GM23338 (cell line): ENCODE data around the gene UQCC2. TPM values are rescaled to one million over a fixed set of nuclear protein-coding genes. Genes with fewer than 3 reads are reported as not detected.

ENCODE experiments used
- ATAC-seq: fragments of 200-7000 bp; cut with Tn5 transposase; 3 replicates; pipeline ENCODE4 v1.9.1; 2020
- DNase-seq: peaks from one replicate; pipeline ENCODE4 v3.0.0-alpha.2; 2015; ENCODE audit warnings: low spot score
- H2AFZ ChIP-seq: fragments of 200-600 bp; sonication (generic); 2 replicates; pipeline ENCODE4 v1.8.0; 2016; ENCODE audit warnings: antibody characterized with exemption, mild to moderate bottlenecking, moderate library complexity
- H3F3A ChIP-seq: fragments of 200-600 bp; sonication (generic); replicated peaks from 2 replicates; pipeline ENCODE4 v1.8.0; 2017; ENCODE audit warnings: antibody characterized with exemption, mixed run types, low read depth
- H3K27ac ChIP-seq: fragments of 200-600 bp; sonication (generic); 2 replicates; pipeline ENCODE4 v1.6.1; 2016; ENCODE audit warnings: low read depth
- H3K27me3 ChIP-seq: fragments of 200-600 bp; sonication (generic); 2 replicates; pipeline ENCODE4 v1.8.0; 2016; ENCODE audit warnings: mild to moderate bottlenecking, mixed run types, moderate library complexity; ENCODE audit not compliant: insufficient read depth
- H3K36me3 ChIP-seq: fragments of 200-600 bp; sonication (generic); 2 replicates; pipeline ENCODE4 v1.8.0; 2016; ENCODE audit warnings: mild to moderate bottlenecking; ENCODE audit not compliant: insufficient read depth
- H3K4me1 ChIP-seq: fragments of 200-600 bp; sonication (generic); 2 replicates; pipeline ENCODE4 v1.8.0; 2016; ENCODE audit warnings: mild to moderate bottlenecking, moderate library complexity; ENCODE audit not compliant: insufficient read depth
- H3K4me2 ChIP-seq: fragments of 200-600 bp; sonication (generic); 2 replicates; pipeline ENCODE4 v1.7.1; 2017; ENCODE audit warnings: mixed run types
- H3K4me3 ChIP-seq: fragments of 200-600 bp; sonication (generic); 2 replicates; pipeline ENCODE4 v1.6.1; 2016; ENCODE audit warnings: mixed run types
- H3K79me2 ChIP-seq: fragments of 200-600 bp; sonication (generic); replicated peaks from 2 replicates; pipeline ENCODE4 v1.8.0; 2017; ENCODE audit warnings: mild to moderate bottlenecking; ENCODE audit not compliant: insufficient read depth
- H3K9me2 ChIP-seq: fragments of 200-600 bp; sonication (generic); 2 replicates; pipeline ENCODE4 v1.8.0; 2017; ENCODE audit not compliant: insufficient read depth
- H4K20me1 ChIP-seq: fragments of 200-600 bp; sonication (generic); replicated peaks from 2 replicates; pipeline ENCODE4 v1.8.0; 2017; ENCODE audit warnings: mild to moderate bottlenecking; ENCODE audit not compliant: insufficient read depth
- H3K27ac Mint-ChIP-seq: 2 replicates; pipeline ENCODE4 v1.8.0; 2020; ENCODE audit warnings: inconsistent platforms, mild to moderate bottlenecking, moderate library complexity, mixed read lengths
- H3K27me3 Mint-ChIP-seq: 3 replicates; pipeline ENCODE4 v1.8.0; 2022; ENCODE audit warnings: low read depth, mild to moderate bottlenecking, moderate library complexity, mixed read lengths, inconsistent platforms; ENCODE audit not compliant: insufficient read depth, poor library complexity
- H3K36me3 Mint-ChIP-seq: 3 replicates; pipeline ENCODE4 v1.8.0; 2021; ENCODE audit warnings: low read depth, mild to moderate bottlenecking, inconsistent platforms, moderate library complexity, mixed read lengths
- H3K4me1 Mint-ChIP-seq: 3 replicates; pipeline ENCODE4 v1.8.0; 2020; ENCODE audit warnings: mild to moderate bottlenecking, inconsistent platforms, mixed read lengths
- H3K4me3 Mint-ChIP-seq: 3 replicates; pipeline ENCODE4 v1.8.0; 2021; ENCODE audit warnings: moderate library complexity, mild to moderate bottlenecking, inconsistent platforms, mixed read lengths
- H3K9me3 Mint-ChIP-seq: 3 replicates; pipeline ENCODE4 v1.8.0; 2020; ENCODE audit warnings: moderate library complexity, mild to moderate bottlenecking, inconsistent platforms, mixed read lengths
- CREB1 ChIP-seq: fragments of 250-450 bp; sonication (Bioruptor Pico); IDR thresholded peaks from 2 replicates; pipeline ENCODE4 v1.5.0; 2020; ENCODE audit warnings: low read depth, mild to moderate bottlenecking, moderate library complexity
- EZH2 ChIP-seq: fragments of 200-600 bp; sonication (generic); IDR thresholded peaks from one replicate; pipeline ENCODE4 v1.8.0; 2017; ENCODE audit warnings: antibody characterized with exemption, mild to moderate bottlenecking, low read depth; ENCODE audit not compliant: unreplicated experiment
- EZH2phosphoT487 ChIP-seq: fragments of 200-600 bp; sonication (generic); IDR thresholded peaks from one replicate; pipeline ENCODE4 v1.8.1; 2018; ENCODE audit warnings: antibody characterized with exemption; ENCODE audit not compliant: unreplicated experiment
- JUNB ChIP-seq: IDR thresholded peaks from one replicate; pipeline ENCODE4 v1.6.1; 2016; ENCODE audit warnings: antibody characterized with exemption; ENCODE audit not compliant: unreplicated experiment
- NANOG ChIP-seq: IDR thresholded peaks from 2 replicates; pipeline ENCODE4 v1.6.1; 2016; ENCODE audit warnings: antibody characterized with exemption, borderline replicate concordance
- POLR2AphosphoS5 ChIP-seq: IDR thresholded peaks from 2 replicates; pipeline ENCODE4 v1.6.1; 2016; ENCODE audit warnings: antibody characterized with exemption, low read depth
- STAT1 ChIP-seq: IDR thresholded peaks from one replicate; pipeline ENCODE4 v1.6.1; 2016; ENCODE audit warnings: antibody characterized with exemption; ENCODE audit not compliant: unreplicated experiment
- ZNF114 ChIP-seq: fragments of 250-450 bp; sonication (Bioruptor Pico); IDR thresholded peaks from 2 replicates; pipeline ENCODE4 v1.5.0; 2020; ENCODE audit warnings: mild to moderate bottlenecking, moderate library complexity
- ZNF331 ChIP-seq: fragments of 250-450 bp; sonication (Bioruptor Pico); IDR thresholded peaks from 2 replicates; pipeline ENCODE4 v1.5.0; 2020; ENCODE audit warnings: low read depth, mild to moderate bottlenecking, moderate library complexity
- polyA plus RNA-seq: library from polyadenylated mRNA; unstranded; fragments of >200 nt; fragmentation: Nextera tagmentation; extraction: Ambion mirVana; gene quantifications from 2 replicates; pipeline ENCODE4 v1.2.1, GENCODE V29; 2016
- total RNA-seq: library from RNA; depleted of rRNA; stranded (reverse); fragments of >200 nt; shearing (Covaris generic); gene quantifications from 2 replicates; pipeline ENCODE4 v1.2.3, GENCODE V29; 2014
- TF ChIP-seq, protein P1 (sequence below): IDR thresholded peaks from one replicate; pipeline ENCODE4 v1.6.1; 2018; ENCODE audit warnings: antibody characterized with exemption; ENCODE audit not compliant: unreplicated experiment
- TF ChIP-seq, protein P2 (sequence below): IDR thresholded peaks from 2 replicates; pipeline ENCODE4 v1.6.1; 2016; ENCODE audit warnings: antibody characterized with exemption
- TF ChIP-seq, protein P3 (sequence below): fragments of 250-450 bp; sonication (Bioruptor Pico); IDR thresholded peaks from 2 replicates; pipeline ENCODE4 v1.5.0; 2020; ENCODE audit warnings: mild to moderate bottlenecking, moderate library complexity

Gene UQCC2
- total and polyA plus RNA-seq, 2 experiments from 2014 or later, result 48.9 to 379 TPM

DNA sequence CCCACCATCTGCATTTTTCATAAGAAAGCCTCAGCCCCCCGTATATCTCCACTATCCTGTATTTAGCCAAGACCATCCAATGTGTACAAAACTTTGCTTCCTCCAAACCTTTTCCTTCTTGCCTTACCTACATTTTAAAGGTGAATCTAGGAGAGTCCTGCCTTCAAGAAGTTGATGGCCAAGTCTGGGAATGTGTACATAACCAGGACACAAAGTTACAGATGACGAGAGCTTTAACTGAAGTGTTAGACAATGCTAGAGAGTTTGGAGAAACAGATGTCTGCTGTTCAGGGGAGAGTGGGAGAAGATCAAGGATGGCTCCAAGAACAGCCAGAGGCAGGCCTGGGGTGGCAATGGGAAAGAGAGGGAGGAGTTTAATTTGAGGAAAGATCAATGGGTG lies 2.3 kb upstream of the UQCC2 start (continued):
- TF ChIP-seq, protein P1, sequence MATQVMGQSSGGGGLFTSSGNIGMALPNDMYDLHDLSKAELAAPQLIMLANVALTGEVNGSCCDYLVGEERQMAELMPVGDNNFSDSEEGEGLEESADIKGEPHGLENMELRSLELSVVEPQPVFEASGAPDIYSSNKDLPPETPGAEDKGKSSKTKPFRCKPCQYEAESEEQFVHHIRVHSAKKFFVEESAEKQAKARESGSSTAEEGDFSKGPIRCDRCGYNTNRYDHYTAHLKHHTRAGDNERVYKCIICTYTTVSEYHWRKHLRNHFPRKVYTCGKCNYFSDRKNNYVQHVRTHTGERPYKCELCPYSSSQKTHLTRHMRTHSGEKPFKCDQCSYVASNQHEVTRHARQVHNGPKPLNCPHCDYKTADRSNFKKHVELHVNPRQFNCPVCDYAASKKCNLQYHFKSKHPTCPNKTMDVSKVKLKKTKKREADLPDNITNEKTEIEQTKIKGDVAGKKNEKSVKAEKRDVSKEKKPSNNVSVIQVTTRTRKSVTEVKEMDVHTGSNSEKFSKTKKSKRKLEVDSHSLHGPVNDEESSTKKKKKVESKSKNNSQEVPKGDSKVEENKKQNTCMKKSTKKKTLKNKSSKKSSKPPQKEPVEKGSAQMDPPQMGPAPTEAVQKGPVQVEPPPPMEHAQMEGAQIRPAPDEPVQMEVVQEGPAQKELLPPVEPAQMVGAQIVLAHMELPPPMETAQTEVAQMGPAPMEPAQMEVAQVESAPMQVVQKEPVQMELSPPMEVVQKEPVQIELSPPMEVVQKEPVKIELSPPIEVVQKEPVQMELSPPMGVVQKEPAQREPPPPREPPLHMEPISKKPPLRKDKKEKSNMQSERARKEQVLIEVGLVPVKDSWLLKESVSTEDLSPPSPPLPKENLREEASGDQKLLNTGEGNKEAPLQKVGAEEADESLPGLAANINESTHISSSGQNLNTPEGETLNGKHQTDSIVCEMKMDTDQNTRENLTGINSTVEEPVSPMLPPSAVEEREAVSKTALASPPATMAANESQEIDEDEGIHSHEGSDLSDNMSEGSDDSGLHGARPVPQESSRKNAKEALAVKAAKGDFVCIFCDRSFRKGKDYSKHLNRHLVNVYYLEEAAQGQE, result no peak
- TF ChIP-seq CREB1 (CRISPR knock-in tag), result no peak

DNA sequence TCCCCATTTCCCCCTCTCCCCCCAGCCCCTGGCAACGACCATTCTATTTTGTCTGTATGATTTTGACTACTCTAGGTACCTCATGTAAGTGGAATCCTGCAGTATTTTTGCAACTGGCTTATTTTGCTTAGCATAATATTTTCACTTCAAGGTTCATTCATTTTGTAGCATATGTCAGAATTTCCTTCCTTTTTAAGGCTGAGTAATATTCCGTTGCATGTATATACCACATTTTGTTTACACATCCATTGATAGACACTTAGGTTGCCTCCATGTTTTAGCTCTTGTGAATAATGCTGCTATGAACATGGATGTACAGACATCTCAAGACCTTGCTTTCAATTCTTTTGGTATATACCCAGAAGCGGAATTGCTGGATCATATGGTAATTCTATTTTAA lies 1.4 kb upstream of the UQCC2 start:
- no peak overlapping the region for H3K27ac Mint-ChIP-seq
- no peak for TF ChIP-seq POLR2AphosphoS5
- no peak for TF ChIP-seq NANOG
- TF ChIP-seq ZNF114 (CRISPR knock-in tag), result no peak
- TF ChIP-seq, protein P1, result no peak
- no peak for TF ChIP-seq ZNF331
- TF ChIP-seq EZH2, result no peak
- TF ChIP-seq, protein P2, sequence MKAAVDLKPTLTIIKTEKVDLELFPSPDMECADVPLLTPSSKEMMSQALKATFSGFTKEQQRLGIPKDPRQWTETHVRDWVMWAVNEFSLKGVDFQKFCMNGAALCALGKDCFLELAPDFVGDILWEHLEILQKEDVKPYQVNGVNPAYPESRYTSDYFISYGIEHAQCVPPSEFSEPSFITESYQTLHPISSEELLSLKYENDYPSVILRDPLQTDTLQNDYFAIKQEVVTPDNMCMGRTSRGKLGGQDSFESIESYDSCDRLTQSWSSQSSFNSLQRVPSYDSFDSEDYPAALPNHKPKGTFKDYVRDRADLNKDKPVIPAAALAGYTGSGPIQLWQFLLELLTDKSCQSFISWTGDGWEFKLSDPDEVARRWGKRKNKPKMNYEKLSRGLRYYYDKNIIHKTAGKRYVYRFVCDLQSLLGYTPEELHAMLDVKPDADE, result no peak
- TF ChIP-seq EZH2phosphoT487, result no peak
- TF ChIP-seq JUNB, result no peak
- TF ChIP-seq, protein P3, sequence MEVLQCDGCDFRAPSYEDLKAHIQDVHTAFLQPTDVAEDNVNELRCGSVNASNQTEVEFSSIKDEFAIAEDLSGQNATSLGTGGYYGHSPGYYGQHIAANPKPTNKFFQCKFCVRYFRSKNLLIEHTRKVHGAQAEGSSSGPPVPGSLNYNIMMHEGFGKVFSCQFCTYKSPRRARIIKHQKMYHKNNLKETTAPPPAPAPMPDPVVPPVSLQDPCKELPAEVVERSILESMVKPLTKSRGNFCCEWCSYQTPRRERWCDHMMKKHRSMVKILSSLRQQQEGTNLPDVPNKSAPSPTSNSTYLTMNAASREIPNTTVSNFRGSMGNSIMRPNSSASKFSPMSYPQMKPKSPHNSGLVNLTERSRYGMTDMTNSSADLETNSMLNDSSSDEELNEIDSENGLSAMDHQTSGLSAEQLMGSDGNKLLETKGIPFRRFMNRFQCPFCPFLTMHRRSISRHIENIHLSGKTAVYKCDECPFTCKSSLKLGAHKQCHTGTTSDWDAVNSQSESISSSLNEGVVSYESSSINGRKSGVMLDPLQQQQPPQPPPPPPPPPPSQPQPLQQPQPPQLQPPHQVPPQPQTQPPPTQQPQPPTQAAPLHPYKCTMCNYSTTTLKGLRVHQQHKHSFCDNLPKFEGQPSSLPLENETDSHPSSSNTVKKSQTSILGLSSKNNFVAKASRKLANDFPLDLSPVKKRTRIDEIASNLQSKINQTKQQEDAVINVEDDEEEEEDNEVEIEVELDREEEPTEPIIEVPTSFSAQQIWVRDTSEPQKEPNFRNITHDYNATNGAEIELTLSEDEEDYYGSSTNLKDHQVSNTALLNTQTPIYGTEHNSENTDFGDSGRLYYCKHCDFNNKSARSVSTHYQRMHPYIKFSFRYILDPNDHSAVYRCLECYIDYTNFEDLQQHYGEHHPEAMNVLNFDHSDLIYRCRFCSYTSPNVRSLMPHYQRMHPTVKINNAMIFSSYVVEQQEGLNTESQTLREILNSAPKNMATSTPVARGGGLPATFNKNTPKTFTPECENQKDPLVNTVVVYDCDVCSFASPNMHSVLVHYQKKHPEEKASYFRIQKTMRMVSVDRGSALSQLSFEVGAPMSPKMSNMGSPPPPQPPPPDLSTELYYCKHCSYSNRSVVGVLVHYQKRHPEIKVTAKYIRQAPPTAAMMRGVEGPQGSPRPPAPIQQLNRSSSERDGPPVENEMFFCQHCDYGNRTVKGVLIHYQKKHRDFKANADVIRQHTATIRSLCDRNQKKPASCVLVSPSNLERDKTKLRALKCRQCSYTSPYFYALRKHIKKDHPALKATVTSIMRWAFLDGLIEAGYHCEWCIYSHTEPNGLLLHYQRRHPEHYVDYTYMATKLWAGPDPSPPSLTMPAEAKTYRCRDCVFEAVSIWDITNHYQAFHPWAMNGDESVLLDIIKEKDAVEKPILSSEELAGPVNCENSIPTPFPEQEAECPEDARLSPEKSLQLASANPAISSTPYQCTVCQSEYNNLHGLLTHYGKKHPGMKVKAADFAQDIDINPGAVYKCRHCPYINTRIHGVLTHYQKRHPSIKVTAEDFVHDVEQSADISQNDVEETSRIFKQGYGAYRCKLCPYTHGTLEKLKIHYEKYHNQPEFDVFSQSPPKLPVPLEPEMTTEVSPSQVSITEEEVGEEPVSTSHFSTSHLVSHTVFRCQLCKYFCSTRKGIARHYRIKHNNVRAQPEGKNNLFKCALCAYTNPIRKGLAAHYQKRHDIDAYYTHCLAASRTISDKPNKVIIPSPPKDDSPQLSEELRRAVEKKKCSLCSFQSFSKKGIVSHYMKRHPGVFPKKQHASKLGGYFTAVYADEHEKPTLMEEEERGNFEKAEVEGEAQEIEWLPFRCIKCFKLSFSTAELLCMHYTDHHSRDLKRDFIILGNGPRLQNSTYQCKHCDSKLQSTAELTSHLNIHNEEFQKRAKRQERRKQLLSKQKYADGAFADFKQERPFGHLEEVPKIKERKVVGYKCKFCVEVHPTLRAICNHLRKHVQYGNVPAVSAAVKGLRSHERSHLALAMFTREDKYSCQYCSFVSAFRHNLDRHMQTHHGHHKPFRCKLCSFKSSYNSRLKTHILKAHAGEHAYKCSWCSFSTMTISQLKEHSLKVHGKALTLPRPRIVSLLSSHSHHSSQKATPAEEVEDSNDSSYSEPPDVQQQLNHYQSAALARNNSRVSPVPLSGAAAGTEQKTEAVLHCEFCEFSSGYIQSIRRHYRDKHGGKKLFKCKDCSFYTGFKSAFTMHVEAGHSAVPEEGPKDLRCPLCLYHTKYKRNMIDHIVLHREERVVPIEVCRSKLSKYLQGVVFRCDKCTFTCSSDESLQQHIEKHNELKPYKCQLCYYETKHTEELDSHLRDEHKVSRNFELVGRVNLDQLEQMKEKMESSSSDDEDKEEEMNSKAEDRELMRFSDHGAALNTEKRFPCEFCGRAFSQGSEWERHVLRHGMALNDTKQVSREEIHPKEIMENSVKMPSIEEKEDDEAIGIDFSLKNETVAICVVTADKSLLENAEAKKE (CRISPR knock-in tag), result no peak
- no peak for TF ChIP-seq STAT1
- TF ChIP-seq CREB1 (CRISPR knock-in tag), result no peak

More for the DNA sequence above, 1.4 kb upstream of the UQCC2 start:
- no peaks in the 10 kb centered on the region for H3K9me3 Mint-ChIP-seq
- peaks cover 17% of the 10 kb centered on the region for H3K36me3 ChIP-seq
- H3K4me3 Mint-ChIP-seq, result no peak overlapping the region
- H3K4me3 ChIP-seq, result no peak overlapping the region
- no peak for ATAC-seq
- peaks cover 6% of the 10 kb centered on the region for H4K20me1 ChIP-seq
- no peak overlapping the region for H2AFZ ChIP-seq
- H3K4me1 ChIP-seq, result peaks cover 10% of the 10 kb centered on the region
- peaks cover 13% of the 10 kb centered on the region for H3K79me2 ChIP-seq
- H3K4me2 ChIP-seq, result no peak overlapping the region
- peaks cover 14% of the 10 kb centered on the region for H3K27me3 Mint-ChIP-seq
- peaks cover 30% of the 10 kb centered on the region for H3K4me1 Mint-ChIP-seq
- H3K9me2 ChIP-seq, result no peaks in the 10 kb centered on the region
- peaks cover 31% of the 10 kb centered on the region for H3K36me3 Mint-ChIP-seq
- DNase-seq, result no peak
- H3K27ac ChIP-seq, result no peak overlapping the region
- no peaks in the 10 kb centered on the region; the same call in 1 of the 2 replicates for H3F3A ChIP-seq
- H3K27me3 ChIP-seq, result no peaks in the 10 kb centered on the region
